ENCODE measurements around the gene CCNDBP1.

The CCNDBP1 gene

GRCh38 chr15:43212299-43212698, 27.1 kb downstream of the CCNDBP1 start:
- no peak overlapping the region for H3K4me3 ChIP-seq (ENCODE audit: low read length)
- TF ChIP-seq, protein P1, sequence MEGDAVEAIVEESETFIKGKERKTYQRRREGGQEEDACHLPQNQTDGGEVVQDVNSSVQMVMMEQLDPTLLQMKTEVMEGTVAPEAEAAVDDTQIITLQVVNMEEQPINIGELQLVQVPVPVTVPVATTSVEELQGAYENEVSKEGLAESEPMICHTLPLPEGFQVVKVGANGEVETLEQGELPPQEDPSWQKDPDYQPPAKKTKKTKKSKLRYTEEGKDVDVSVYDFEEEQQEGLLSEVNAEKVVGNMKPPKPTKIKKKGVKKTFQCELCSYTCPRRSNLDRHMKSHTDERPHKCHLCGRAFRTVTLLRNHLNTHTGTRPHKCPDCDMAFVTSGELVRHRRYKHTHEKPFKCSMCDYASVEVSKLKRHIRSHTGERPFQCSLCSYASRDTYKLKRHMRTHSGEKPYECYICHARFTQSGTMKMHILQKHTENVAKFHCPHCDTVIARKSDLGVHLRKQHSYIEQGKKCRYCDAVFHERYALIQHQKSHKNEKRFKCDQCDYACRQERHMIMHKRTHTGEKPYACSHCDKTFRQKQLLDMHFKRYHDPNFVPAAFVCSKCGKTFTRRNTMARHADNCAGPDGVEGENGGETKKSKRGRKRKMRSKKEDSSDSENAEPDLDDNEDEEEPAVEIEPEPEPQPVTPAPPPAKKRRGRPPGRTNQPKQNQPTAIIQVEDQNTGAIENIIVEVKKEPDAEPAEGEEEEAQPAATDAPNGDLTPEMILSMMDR (conservative IDR thresholded peaks at IDR 0.05; ENCODE audit: low read depth, low read length): no peak
- no peak for DNase-seq (ENCODE audit: low read depth)

DNA sequence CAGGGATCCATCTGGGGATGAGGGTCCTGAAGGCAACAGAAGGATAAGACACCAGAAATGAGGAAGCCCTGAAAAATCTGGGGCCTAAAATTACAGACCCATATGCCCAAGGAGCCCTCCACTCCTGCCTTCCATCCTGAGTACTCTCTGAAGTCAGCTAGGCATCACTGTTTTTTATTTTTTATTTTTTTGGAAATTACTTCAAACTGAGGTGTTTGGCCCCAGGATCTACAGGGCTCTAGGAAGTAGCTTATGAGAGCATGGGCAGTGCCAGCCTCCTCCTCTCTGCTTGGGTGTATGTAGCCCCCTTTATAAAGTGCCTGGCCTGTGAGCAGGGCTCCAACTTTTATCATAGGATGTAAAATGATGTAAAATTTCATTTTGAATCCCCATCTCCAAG, 27.7 kb downstream of the CCNDBP1 start:
- no peak for DNase-seq (ENCODE audit: low read depth)
- H3K4me3 ChIP-seq (ENCODE audit: low read length): no peak overlapping the region
- TF ChIP-seq, protein P1 (conservative IDR thresholded peaks at IDR 0.05; ENCODE audit: low read depth, low read length): no peak

DNA sequence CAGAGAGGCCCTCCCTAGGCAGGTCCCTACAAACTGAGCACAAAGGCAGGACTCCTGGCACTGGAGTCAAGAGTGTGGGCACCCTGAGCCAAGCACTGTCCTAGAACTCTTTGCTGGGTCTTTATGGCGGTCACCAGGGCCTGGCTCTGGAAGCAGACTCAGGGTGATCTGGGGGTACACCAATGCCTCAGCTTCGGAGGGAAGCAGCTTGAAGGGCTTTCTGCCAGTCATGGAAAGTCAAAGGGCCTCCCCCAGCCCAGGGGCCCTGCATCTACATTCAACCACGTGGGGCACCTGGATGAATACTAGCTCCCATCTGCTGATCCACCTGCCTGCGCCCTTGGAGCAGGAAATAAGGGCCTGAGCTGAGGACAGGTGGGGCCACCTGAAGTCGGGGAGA, 28.3 kb downstream of the CCNDBP1 start:
- no peak overlapping the region for H3K4me3 ChIP-seq (ENCODE audit: low read length)
- DNase-seq (ENCODE audit: low read depth): no peak
- TF ChIP-seq, protein P1 (conservative IDR thresholded peaks at IDR 0.05; ENCODE audit: low read depth, low read length): no peak

- DNase-seq (ENCODE audit: low read depth): no peak
- no peak overlapping the region for H3K4me3 ChIP-seq (ENCODE audit: low read length)
- TF ChIP-seq, protein P1 (conservative IDR thresholded peaks at IDR 0.05; ENCODE audit: low read depth, low read length): no peak
Observed at GRCh38 chr15:43214169-43214568, 29.0 kb downstream of the CCNDBP1 start.

- TF ChIP-seq, protein P1 (conservative IDR thresholded peaks at IDR 0.05; ENCODE audit: low read depth, low read length): no peak
- no peak overlapping the region for H3K4me3 ChIP-seq (ENCODE audit: low read length)
- no peak for DNase-seq (ENCODE audit: low read depth)
Observed at GRCh38 chr15:43214592-43215295, 29.5 kb downstream of the CCNDBP1 start.

DNA sequence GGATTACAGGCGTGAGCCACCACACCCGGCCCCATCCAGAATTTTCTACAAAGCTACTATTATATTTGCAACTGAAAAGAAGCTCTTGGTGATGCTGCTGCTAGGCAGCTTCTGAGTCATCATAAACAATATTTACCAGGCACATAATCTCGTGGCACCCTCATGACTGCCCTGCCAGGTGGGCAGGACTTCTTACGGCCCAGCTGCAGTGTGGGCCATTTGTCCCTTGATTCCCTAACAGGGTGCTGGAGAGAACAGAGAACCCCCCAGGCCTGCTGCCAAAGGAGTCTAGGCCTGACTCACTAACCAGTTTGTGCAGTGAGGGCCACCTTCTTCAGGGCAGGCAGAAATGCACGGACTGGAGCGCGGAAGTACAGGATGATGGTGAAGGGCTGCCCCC, 30.8 kb downstream of the CCNDBP1 start:
- H3K4me3 ChIP-seq (ENCODE audit: low read length): no peak overlapping the region
- peak; percentile 61 for DNase-seq (ENCODE audit: low read depth)
- TF ChIP-seq, protein P1 (conservative IDR thresholded peaks at IDR 0.05; ENCODE audit: low read depth, low read length): no peak
